ENCODE results near the gene SORL1-AS1.

DNA sequence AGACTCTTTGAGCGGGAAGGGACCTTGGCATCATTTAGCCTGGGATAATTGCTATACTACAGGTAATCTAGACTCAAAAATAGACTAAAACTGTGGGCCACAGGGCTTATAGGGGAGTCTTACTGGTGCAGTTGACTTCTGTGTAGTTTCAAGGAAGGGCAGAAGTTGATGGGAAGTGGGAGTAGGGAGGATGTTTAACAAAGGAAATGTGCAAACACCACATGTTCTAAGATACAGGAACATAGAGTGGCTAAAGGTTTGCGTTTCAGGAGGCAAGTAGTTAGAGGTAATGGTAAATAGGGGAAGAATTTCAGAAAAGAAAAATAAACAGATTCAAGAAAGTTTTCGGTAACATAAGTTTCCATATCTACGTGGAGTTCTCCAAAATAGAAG, 15.1 kb downstream of the SORL1-AS1 start:
- TF ChIP-seq POLR2AphosphoS5 (IDR thresholded peaks at IDR 0.05; ENCODE audit: low read depth, low read length) (no peak), TAF1 (IDR thresholded peaks at IDR 0.05; ENCODE audit: low read depth, low read length) (no peak), POLR2A (IDR thresholded peaks at IDR 0.05; ENCODE audit: low read depth, low read length) (no peak), PAX5 (IDR thresholded peaks at IDR 0.05; ENCODE audit: insufficient read depth, low read length, severe bottlenecking) (no peak), POU2F2 (IDR thresholded peaks at IDR 0.05; ENCODE audit: low read depth, low read length) (no peak), SPI1 (IDR thresholded peaks at IDR 0.05; ENCODE audit: low read depth, low read length) (0 out of 2 replicates have a peak, but pooled peaks have one; percentile 27)

All from GM12891 (cell line).